Hepatocyte (in vitro differentiated cells): ENCODE measurements around the gene GRB14. TPM values are rescaled to one million over a fixed set of nuclear protein-coding genes. Genes with fewer than 3 reads are reported as not detected.

ENCODE experiments used
- DNase-seq: peaks from one replicate; pipeline ENCODE4 v3.0.0-alpha.2; 2016; ENCODE audit warnings: low spot score
- H2AFZ ChIP-seq: fragments of 200-600 bp; sonication (generic); 2 replicates; pipeline ENCODE4 v1.6.0; 2016; ENCODE audit warnings: antibody characterized with exemption, mild to moderate bottlenecking
- H3K27ac ChIP-seq: fragments of 200-600 bp; sonication (generic); 2 replicates; pipeline ENCODE4 v1.5.1; 2016; ENCODE audit warnings: mild to moderate bottlenecking
- H3K27me3 ChIP-seq: fragments of 200-600 bp; sonication (generic); 2 replicates; pipeline ENCODE4 v1.6.1; 2016
- H3K36me3 ChIP-seq: fragments of 200-600 bp; sonication (generic); replicated peaks from 2 replicates; pipeline ENCODE4 v1.5.1; 2016; ENCODE audit warnings: low read depth; ENCODE audit not compliant: insufficient read depth
- H3K4me1 ChIP-seq: fragments of 200-600 bp; sonication (generic); 2 replicates; pipeline ENCODE4 v1.5.1; 2016; ENCODE audit warnings: mild to moderate bottlenecking, moderate library complexity; ENCODE audit not compliant: insufficient read depth
- H3K4me2 ChIP-seq: fragments of 200-600 bp; sonication (generic); 2 replicates; pipeline ENCODE4 v1.6.0; 2016
- H3K4me3 ChIP-seq: fragments of 200-600 bp; sonication (generic); 2 replicates; pipeline ENCODE4 v1.5.1; 2016; ENCODE audit warnings: mild to moderate bottlenecking
- H3K79me2 ChIP-seq: fragments of 200-600 bp; sonication (generic); 2 replicates; pipeline ENCODE4 v1.6.0; 2017; ENCODE audit warnings: mild to moderate bottlenecking
- H3K9me2 ChIP-seq: fragments of 200-600 bp; sonication (generic); replicated peaks from 2 replicates; pipeline ENCODE4 v1.6.0; 2017; ENCODE audit warnings: mild to moderate bottlenecking; ENCODE audit not compliant: insufficient read depth
- H3K9me3 ChIP-seq: fragments of 200-600 bp; sonication (generic); 2 replicates; pipeline ENCODE4 v1.5.1; 2016; ENCODE audit warnings: low read depth, mild to moderate bottlenecking
- H4K20me1 ChIP-seq: fragments of 200-600 bp; sonication (generic); 2 replicates; pipeline ENCODE4 v1.6.0; 2016; ENCODE audit warnings: mild to moderate bottlenecking; ENCODE audit not compliant: insufficient read depth, poor library complexity, severe bottlenecking
- EZH2 ChIP-seq: fragments of 200-600 bp; sonication (generic); IDR thresholded peaks from 2 replicates; pipeline ENCODE4 v1.6.1; 2016; ENCODE audit warnings: antibody characterized with exemption, mild to moderate bottlenecking, borderline replicate concordance
- EZH2phosphoT487 ChIP-seq: fragments of 200-600 bp; sonication (generic); IDR thresholded peaks from one replicate; pipeline ENCODE4 v1.6.1; 2018; ENCODE audit warnings: antibody characterized with exemption, mild to moderate bottlenecking, low read depth, moderate library complexity; ENCODE audit not compliant: unreplicated experiment, severe bottlenecking
- WGBS: methylation state at CpG from one replicate; pipeline ENCODE4 v1.1.6; 2016; ENCODE audit warnings: low lambda C conversion rate; ENCODE audit errors: missing lambda C conversion rate; 5-methylcytosine and 5-hydroxymethylcytosine counted together
- polyA plus RNA-seq: library from polyadenylated mRNA; unstranded; fragments of >200 nt; fragmentation: Nextera tagmentation; extraction: Ambion mirVana; gene quantifications from 2 replicates; pipeline ENCODE4 v1.2.1, GENCODE V29; 2016
- total RNA-seq: library from RNA; depleted of rRNA; stranded (reverse); fragments of >200 nt; gene quantifications from 2 replicates; pipeline ENCODE4 v1.2.3, GENCODE V29; 2014
- TF ChIP-seq, protein P1 (sequence below): fragments of 200-600 bp; sonication (generic); IDR thresholded peaks from 2 replicates; pipeline ENCODE4 v1.5.1; 2016; ENCODE audit warnings: antibody characterized with exemption, mild to moderate bottlenecking; ENCODE audit not compliant: poor library complexity

The GRB14 gene
- total and polyA plus RNA-seq, 2 experiments from 2014 or later: 4.2 to 4.5 TPM

DNA sequence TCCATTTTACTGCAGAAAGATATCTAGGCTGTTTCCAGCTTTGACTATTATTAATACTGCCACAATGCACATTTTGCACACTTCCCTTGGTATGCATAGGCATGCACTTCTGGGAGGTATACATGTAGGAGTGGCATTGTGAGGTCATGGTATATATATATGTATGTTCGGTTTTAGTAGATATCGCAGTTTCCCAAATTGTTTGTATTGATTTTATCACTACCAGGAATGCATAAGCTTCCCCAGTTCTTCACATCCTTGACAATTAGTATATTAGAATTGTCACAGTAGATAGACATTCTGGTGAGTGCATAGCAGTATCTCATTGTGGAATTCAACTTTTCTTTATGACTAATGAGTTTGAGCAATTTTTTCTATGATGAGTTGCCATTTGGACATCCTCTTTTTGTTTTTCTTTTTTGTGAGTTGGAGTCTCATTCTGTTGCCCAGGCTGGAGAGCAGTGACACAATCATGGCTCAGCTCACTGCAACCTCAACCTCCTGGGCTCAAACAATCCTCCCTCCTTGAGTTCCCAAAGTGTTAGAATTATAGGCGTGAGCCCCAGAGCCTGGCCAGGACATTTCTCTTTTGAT is 4.2 kb upstream of the GRB14 start:
- no peaks in the 10 kb centered on the region for H3K9me3 ChIP-seq
- TF ChIP-seq EZH2 (no peak), EZH2phosphoT487 (no peak)
- TF ChIP-seq, protein P1, sequence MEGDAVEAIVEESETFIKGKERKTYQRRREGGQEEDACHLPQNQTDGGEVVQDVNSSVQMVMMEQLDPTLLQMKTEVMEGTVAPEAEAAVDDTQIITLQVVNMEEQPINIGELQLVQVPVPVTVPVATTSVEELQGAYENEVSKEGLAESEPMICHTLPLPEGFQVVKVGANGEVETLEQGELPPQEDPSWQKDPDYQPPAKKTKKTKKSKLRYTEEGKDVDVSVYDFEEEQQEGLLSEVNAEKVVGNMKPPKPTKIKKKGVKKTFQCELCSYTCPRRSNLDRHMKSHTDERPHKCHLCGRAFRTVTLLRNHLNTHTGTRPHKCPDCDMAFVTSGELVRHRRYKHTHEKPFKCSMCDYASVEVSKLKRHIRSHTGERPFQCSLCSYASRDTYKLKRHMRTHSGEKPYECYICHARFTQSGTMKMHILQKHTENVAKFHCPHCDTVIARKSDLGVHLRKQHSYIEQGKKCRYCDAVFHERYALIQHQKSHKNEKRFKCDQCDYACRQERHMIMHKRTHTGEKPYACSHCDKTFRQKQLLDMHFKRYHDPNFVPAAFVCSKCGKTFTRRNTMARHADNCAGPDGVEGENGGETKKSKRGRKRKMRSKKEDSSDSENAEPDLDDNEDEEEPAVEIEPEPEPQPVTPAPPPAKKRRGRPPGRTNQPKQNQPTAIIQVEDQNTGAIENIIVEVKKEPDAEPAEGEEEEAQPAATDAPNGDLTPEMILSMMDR: no peak
- WGBS: 97% methylated on average over 3 of the region's 3 CpGs
- no peak overlapping the region for H3K4me3 ChIP-seq
- no peaks in the 10 kb centered on the region for H3K79me2 ChIP-seq
- DNase-seq: no peak
- no peaks in the 10 kb centered on the region for H4K20me1 ChIP-seq
- no peaks in the 10 kb centered on the region for H3K9me2 ChIP-seq
- H3K27me3 ChIP-seq: peaks cover 6% of the 10 kb centered on the region
- H2AFZ ChIP-seq: no peak overlapping the region
- no peak overlapping the region for H3K27ac ChIP-seq
- no peaks in the 10 kb centered on the region for H3K36me3 ChIP-seq
- H3K4me1 ChIP-seq: no peaks in the 10 kb centered on the region
- no peak overlapping the region for H3K4me2 ChIP-seq

DNA sequence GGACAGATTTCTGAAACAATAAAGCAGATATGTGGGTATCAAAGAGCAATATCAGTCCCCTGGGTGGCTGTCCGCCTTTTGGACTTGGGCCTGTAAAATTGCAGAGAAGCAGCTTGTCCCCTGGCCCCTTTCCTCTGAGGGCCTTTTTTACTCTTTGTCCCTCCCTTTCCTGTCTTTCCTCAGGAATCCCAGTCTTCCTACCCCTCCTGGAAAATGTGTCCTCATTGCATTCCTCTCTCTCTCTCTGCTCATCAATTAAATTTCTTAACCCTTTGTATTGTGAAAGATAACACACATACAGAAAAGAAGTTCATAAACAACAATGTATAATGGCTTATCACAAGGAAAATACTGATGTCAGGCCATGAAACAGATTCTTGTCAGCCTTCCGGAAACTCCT is 3.0 kb upstream of the GRB14 start:
- H4K20me1 ChIP-seq: no peaks in the 10 kb centered on the region
- H3K27ac ChIP-seq: no peak overlapping the region
- TF ChIP-seq, protein P1: no peak
- TF ChIP-seq EZH2 (no peak), EZH2phosphoT487 (no peak)
- no peaks in the 10 kb centered on the region for H3K4me1 ChIP-seq
- no peak overlapping the region for H2AFZ ChIP-seq
- no peaks in the 10 kb centered on the region for H3K36me3 ChIP-seq
- peaks cover 6% of the 10 kb centered on the region for H3K27me3 ChIP-seq
- no peak for DNase-seq
- no peak overlapping the region for H3K4me2 ChIP-seq
- no peak overlapping the region for H3K4me3 ChIP-seq
- H3K9me2 ChIP-seq: no peaks in the 10 kb centered on the region
- 90% methylated on average over 2 of the region's 2 CpGs for WGBS
- H3K79me2 ChIP-seq: no peaks in the 10 kb centered on the region
- no peaks in the 10 kb centered on the region for H3K9me3 ChIP-seq

DNA sequence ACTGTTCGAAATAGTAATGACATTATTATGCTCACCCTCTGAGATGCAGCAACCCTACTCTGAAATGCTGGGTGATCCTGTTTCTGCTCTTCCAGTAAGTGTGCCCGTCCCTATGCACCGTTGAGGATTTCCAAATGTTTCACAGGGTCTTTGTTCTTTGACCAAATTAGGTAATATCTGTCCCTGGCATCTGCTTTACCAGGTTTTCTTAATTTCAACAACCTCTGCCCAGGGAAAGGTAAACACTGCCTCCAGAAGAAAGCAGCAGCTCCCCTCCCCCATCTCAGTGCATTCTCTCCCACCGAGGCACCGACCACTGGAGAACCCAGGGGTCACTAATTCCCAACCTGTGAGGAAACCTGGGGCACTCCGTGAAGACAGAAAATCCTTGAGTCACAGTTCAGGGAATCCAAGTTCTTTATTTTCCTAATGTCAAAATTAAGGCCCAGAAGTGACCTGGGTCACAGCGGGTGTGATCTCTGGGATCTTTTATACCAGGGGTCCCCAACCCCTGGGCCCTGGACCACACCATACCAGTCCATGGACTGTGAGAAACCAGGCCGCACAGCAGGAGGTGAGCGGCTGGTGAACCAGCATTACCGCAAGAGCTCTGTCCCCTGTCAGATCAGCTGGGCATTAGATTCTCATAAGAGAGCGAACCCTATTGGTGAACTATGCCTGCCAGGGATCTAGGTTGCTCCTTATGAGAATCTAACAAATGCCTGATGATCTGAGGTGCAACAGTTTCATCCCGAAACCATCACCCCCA is 1.2 kb upstream of the GRB14 start:
- Histone ChIP-seq H2AFZ (peak overlapping the region; percentile 75), H3K4me3 (no peak overlapping the region)

More for the DNA sequence above, 1.2 kb upstream of the GRB14 start:
- no peaks in the 10 kb centered on the region for H3K9me3 ChIP-seq
- no peaks in the 10 kb centered on the region for H3K4me1 ChIP-seq
- no peaks in the 10 kb centered on the region for H3K36me3 ChIP-seq
- no peak for DNase-seq
- WGBS: 61% methylated on average over 12 of the region's 12 CpGs
- H3K79me2 ChIP-seq: no peaks in the 10 kb centered on the region
- no peak overlapping the region for H3K27ac ChIP-seq
- peaks cover 6% of the 10 kb centered on the region for H3K27me3 ChIP-seq
- H4K20me1 ChIP-seq: no peaks in the 10 kb centered on the region
- peak overlapping the region; percentile 92 for H3K4me2 ChIP-seq
- no peak for TF ChIP-seq EZH2phosphoT487
- no peak for TF ChIP-seq EZH2
- TF ChIP-seq, protein P1: no peak
- H3K9me2 ChIP-seq: no peaks in the 10 kb centered on the region
